GM18517 (cell line): ENCODE measurements around the gene IGF2BP2.
"Not testable (repeated sequence)": the region's sequence is repeated elsewhere in the genome, so short reads cannot be mapped to it uniquely, and the experiment has no call there.

Source experiments
- ATAC-seq: cut with Tn5 transposase; IDR thresholded peaks from one replicate; pipeline ENCODE4 v1.9.1; 2021; ENCODE audit warnings: mild to moderate bottlenecking, moderate library complexity; ENCODE audit not compliant: unreplicated experiment

Gene IGF2BP2

DNA sequence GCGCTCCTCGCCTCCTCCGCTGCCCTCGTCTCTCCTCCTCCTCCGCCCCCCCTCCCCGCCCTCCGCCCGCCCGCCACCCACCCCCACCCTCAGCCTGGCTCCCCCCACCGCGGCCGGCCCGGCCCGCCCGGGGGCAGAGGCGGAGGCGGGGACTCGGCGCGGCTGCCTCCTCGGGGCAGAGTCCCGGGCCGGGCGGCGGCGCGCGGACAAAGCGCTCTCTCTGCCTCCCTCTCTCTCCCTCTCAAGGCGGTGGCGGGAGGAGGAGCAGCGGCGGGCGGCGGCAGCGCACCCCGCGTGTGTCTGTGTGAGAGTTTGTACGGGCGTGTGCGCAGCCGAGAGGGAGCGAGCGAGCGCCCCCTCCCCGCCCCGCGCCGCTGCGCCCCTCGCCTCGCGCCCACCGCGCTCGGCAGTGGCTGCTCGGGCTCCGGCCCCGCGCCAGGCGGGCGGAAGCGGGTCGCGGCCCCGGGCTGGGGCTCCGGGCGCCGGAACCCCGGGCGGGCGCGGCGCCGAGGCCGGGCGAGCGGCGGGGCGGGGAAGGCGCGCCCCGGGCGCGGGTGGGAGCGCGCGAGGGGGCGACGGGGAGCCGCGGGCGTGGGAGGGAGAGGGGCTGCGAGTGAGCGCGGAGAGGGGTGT is at the start of gene IGF2BP2:
Gene IGF2BP2 (minus strand): TSS at position 37 of the 633 bp plus-strand sequence. CDS start 82 bp downstream, outside the sequence.
- peak; percentile 63 for ATAC-seq

GRCh38 chr3:185874119-185874518 is 49.3 kb upstream of the IGF2BP2 start:
- no peak for ATAC-seq

DNA sequence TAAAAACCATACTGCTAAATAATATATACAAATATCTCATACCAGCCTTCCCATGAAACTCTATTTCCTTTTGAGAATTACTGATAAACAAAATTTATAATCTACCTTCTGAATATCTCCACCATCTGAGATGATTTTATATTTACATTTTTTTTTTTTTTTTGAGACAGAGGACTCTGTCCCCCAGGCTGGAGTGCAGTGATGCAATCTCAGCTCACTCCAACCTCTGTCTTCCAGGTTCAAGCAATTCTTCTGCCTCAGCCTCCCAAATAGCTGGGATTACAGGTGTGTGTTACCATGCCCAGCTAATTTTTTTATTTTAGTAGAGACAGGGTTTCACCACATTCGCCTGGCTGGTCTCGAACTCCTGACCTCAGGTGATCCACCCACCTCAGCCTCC is 42.8 kb upstream of the IGF2BP2 start:
- ATAC-seq, result no peak

DNA sequence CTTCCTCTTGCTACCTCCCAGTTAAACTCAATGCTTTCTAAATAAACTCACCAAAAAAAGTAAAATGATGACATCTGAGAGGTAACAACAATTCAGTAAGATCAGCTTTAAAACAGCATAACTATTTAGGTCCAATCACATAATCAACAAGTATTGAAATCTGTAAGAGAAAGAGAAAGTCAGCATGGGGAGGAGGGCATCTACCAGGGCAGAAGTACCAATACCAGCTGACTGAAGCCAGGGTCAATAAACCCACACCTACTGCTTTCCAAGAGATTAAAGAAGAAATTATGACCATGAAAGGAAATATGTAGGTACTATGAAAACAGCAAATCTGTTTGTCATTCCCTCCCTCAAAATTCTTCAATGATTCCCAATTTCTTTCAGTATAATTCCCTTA is 42.2 kb upstream of the IGF2BP2 start:
- no peak for ATAC-seq

GRCh38 chr3:185866555-185866954 is 41.7 kb upstream of the IGF2BP2 start:
- no peak for ATAC-seq

DNA sequence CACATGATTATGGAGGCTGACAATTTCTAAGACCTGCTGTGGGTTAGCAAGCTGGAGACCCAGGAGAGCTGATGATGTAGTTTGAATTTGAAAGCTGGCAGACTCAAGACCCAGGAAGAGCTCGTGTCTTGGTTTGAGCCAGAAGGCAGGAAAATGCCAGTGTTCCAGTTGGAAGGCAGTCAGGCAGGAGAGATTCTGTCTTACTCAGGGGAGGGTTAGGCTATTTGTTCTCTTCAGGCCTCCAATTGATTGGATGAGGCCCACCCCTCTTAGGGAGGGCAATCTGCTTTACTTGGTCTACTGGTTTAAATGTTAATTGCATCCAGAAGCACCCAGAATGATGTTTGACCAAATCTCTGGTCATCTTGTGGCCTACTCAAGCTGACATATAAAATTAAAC is 40.4 kb upstream of the IGF2BP2 start:
- no peak for ATAC-seq

DNA sequence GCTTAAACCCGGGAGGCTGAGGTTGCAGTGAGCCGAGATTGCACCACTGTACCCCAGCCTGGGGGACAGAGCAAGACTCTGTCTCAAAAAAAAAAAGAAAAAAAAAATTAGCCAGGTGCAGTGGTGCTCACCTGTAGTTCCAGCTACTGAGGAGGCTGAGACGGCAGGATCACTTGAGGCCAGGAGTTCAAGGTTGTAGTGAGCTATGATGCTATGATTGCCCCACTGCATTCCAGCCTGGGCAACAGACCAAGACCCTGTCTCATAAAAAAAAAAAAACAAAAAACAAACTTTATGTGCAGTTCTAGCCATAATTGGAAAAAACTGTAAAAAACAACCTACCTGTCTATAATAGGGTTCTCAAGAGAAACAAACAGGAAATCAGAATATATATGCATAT is 39.9 kb upstream of the IGF2BP2 start:
- ATAC-seq, result no peak

- ATAC-seq, result no peak
Observed at GRCh38 chr3:185862920-185863319, 38.1 kb upstream of the IGF2BP2 start.

- ATAC-seq, result no peak
Observed at GRCh38 chr3:185859294-185859972, 34.6 kb upstream of the IGF2BP2 start.

DNA sequence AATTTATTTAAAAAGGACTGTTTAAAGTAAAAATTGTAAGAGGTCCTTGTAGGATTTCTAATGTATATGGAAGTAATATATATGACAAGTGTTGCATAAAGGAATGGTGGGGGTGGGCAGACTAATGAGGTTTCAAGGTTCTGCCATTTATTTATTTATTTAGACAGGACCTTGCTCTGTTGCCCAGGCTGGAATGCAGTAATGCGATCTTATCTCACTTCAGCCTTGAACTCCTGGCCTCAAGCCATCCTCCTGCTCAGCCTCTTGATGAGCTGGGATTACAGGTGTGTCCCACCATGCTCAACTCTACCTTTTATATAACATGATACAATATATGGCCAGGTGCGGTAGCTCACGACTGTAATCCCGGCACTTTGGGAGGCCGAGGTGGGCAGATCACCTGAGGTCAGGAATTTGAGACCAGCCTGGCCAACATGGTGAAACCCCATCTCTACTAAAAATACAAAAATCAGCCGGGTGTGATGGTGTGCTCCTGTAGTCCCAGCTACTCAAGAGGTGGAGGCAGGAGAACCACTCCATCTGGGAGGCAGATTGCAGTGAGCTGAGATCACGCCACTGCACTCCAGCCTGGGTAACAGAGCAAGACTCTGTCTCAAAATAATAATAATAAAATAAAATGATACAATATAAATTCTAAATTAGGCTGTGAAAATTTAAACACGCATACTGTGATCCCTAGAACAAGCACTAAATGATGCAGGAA is 33.8 kb upstream of the IGF2BP2 start:
- no peak for ATAC-seq

DNA sequence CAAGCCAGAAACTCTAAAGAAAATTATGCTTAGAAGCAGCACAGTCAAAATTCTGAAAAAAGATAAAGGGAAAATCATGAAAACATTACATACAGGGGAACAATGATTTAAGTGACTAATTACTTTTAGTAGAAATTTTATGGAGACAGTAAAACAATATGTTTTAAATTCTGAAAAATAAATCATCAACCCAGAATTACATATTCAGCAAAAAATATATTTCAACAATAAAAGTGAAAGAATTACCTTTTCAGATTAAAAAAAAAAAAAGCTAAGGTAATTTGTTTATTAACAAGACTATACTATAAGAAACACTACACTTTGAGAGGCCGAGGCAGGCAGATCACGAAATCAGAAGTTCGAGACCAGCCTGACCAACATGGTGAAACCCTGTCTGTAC is 32.4 kb upstream of the IGF2BP2 start:
- ATAC-seq, result no peak

DNA sequence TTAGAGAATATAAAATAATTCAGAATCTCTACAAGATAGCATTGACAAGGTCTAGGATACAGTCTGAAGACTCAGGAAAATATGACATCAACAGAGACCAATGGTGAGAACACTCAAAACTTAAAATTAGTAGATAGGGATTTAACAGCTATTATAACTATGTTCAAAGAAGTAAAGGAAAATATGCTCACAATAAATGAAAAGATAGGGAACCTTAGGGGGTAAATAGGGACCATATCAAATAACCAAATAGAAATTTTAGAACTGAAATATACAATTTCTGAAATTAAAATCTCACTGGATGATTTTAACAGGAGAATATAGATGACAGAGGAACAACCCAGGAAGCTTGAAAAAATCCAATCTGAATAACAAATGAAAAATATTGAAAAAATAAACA is 31.8 kb upstream of the IGF2BP2 start:
- no peak for ATAC-seq

- ATAC-seq, result not testable (repeated sequence)
Observed at GRCh38 chr3:185853771-185854170, 28.9 kb upstream of the IGF2BP2 start.

GRCh38 chr3:185852635-185853034 is 27.8 kb upstream of the IGF2BP2 start:
- no peak for ATAC-seq

GRCh38 chr3:185851959-185852358 is 27.1 kb upstream of the IGF2BP2 start:
- no peak for ATAC-seq

DNA sequence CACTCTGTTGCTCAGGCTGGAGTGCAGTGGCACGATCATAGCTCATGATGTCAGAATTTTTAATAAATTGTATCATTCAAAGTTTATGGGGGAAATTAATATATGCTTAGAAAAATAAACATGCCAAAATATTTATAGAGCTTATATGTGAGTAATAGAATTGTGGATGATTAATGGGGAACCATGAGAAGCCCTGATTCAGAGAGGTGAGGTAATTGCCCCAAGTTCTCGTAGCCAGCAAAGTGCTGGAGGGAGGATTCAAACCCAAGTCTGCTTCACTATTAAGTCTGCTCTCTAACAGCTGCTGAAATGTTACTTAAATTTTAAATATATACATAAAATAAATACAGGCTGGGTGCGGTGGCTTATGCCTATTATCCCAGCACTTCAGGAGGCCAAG is 26.2 kb upstream of the IGF2BP2 start:
- no peak for ATAC-seq

DNA sequence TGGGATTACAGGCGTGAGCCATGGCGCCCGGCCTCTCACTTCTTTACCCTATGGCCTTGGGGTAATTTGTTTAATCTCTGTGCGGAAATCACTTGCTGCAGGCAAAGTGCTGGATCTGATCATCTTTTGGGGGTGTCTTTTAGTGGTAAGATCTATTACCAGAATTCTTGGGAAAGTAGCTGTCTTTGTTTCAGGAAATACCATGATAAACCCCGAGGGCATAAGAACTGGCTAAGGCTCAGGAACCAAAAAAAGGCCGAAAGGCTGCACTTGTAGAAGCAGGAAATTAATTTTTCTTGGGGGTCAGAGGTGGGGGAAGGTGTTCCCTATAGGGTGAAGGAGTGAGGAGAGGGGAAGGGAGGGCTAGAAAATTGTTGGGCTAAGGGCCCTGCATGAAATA is 22.7 kb upstream of the IGF2BP2 start:
- no peak for ATAC-seq

DNA sequence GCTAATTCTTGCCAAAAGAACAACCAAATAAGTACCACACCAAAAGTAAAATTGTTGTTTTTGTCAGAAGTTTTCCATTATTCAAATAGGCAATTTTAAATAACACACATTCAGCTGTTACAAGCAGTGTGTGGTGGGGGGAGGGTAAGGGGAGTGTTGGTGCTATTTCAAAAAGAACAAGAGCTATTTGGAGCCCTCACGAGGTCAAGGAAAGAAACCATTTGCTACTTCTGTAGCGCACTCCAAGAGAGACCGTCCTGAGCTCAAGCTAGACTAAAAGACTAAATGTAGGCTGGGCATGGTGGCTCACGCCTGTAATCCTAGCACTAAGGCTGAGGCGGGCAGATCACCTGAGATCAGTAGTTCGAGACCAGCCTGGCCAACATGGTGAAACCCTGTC is 21.2 kb upstream of the IGF2BP2 start:
- no peak for ATAC-seq

DNA sequence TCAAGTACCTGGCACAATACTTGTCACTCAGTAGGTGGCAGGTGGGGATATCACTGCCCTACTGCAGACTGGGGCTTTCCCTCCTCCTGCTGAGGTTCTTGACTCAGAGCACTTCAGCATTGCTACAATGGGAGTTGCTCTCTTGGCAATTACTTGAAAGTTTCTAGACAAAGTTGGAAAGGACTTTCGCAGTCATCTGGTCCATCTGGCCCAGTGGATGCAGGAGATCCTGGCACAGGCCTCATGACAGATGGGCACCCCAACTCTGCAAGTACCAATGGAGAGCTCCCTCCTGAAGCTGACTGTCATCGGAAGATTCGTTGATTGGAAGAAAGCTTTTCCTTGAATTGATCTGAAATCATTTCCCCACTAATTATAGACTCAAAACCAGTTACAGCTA is 19.2 kb upstream of the IGF2BP2 start:
- no peak for ATAC-seq

DNA sequence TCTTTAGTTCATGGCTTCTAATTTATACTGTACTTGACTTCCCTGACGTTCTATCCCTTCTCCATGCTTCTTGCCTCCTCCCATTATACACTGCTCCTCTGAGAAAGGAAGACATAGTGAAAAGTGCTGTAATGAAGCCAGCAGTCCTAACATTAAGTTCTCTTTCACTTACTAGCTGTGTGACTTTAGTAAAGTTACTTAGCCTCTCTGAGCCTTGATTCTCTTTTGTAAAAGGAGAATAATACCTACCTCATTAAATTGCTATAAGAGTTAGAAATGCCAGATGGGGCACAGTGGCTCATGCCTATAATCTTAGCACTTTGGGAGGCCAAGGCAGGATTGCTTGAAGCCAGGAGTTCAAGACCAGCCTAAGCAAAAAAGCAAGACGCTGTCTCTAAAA is 18.8 kb upstream of the IGF2BP2 start:
- ATAC-seq, result no peak

DNA sequence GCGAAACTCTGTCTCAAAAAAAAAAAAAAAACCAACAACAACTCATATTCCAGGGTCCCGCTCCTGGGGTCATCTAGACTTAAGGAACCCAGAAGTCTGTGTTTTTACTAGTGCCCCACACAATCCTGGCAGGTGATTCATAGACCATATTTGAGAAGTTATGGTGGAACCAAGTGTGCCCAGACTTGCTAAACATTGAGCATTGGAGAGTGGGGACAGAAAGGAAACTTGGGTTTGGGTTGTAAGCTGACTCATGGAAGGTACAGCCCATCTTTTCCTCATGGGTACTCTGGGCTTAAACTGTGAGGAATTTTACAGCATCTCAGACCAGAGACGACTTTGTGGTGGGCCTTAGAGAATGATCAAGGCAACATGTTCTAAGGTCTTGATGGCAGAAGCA is 18.3 kb upstream of the IGF2BP2 start:
- no peak for ATAC-seq

DNA sequence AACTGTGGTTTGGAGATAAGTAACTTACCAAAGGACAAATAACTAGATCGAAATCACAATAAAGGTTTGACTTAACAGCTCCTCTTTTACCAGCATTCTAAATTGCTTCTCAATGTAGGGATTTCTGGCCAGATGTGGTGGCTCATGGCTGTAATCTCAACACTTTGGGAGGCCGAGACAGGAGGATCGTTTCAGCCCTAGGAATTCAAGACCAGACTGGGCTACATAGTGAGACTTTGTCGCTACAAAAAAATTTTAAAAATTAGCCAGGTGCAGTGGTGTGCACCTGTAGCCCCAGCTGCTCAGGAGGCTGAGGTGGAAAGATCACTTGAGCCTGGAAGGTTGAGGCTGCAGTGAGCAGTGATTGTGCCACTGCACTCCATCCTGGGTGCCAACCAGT is 17.4 kb upstream of the IGF2BP2 start:
- no peak for ATAC-seq
